ENCODE results near the gene MOCS1. TPM values are rescaled to one million over a fixed set of nuclear protein-coding genes. Genes with fewer than 3 reads are reported as not detected.

Gene MOCS1
- polyA plus RNA-seq, 3 donors = 0.05 to 0.26 (median 0.12) TPM

GRCh38 chr6:39918831-39919230 lies 15.4 kb downstream of the MOCS1 start:
- no peaks in the 10 kb centered on the region for H3K79me2 ChIP-seq (ENCODE audit: insufficient read depth, low read length)
- H3K27me3 ChIP-seq (ENCODE audit: control insufficient read depth in 2 of 2, insufficient read depth in 2 of 2, low read length in 2 of 2) = no peaks in the 10 kb centered on the region
- Mint-ChIP-seq H3K4me1 (no peaks in the 10 kb centered on the region), H3K4me3 (no peak overlapping the region), H3K27me3 (ENCODE audit: low read depth in 3 of 3) (peaks cover 0 to 2% (median 0%) of the 10 kb centered on the region in 3 donors), H3K9me3 (peaks cover 3 to 13% (median 7%) of the 10 kb centered on the region in 7 donors), H3K36me3 (no peaks in the 10 kb centered on the region), H3K27ac (no peak overlapping the region)
- TF ChIP-seq CTCF (IDR thresholded peaks at IDR 0.05) = no peak
- H4K20me1 ChIP-seq (ENCODE audit: insufficient read depth, low read length) = no peaks in the 10 kb centered on the region
- no peak for DNase-seq
- peaks cover 0 to 14% of the 10 kb centered on the region in 2 donors for H3K9me3 ChIP-seq (replicated peaks in 1 of 2; ENCODE audit: control insufficient read depth in 1 of 2, insufficient read depth in 1 of 2, low read length in 2 of 2)
- WGBS (ENCODE audit: insufficient coverage) = 100% methylated on average over 1 of the region's 5 CpGs
- H3K9ac ChIP-seq (ENCODE audit: insufficient read depth, low read length, poor library complexity, severe bottlenecking) = no peak overlapping the region
- H2AFZ ChIP-seq (ENCODE audit: insufficient read depth, low read depth, low read length, poor library complexity, severe bottlenecking) = no peak overlapping the region
- no peaks in the 10 kb centered on the region for H3K4me1 ChIP-seq (ENCODE audit: control insufficient read depth in 1 of 2, insufficient read depth in 2 of 2, low read length in 2 of 2)
- no peaks in the 10 kb centered on the region for H3K36me3 ChIP-seq (replicated peaks in 1 of 2; ENCODE audit: control insufficient read depth in 1 of 2, insufficient read depth in 2 of 2, low read length in 2 of 2)
- H3K27ac ChIP-seq (ENCODE audit: low read depth in 1 of 2, low read length in 2 of 2) = no peak overlapping the region
- intact Hi-C loops (cut with micrococcal nuclease) = no loop called here
- no peak overlapping the region for H3K4me2 ChIP-seq (replicated peaks; ENCODE audit: extremely low read depth, low read length, poor library complexity, severe bottlenecking)
- H3K4me3 ChIP-seq (replicated peaks in 1 of 3; ENCODE audit: low read depth in 2 of 3, low read length in 3 of 3) = no peak overlapping the region

GRCh38 chr6:39917981-39918380 lies 16.3 kb downstream of the MOCS1 start:
- intact Hi-C loops (cut with micrococcal nuclease) = no loop called here
- H3K27ac Mint-ChIP-seq = no peak overlapping the region
- no peak overlapping the region for H2AFZ ChIP-seq (ENCODE audit: insufficient read depth, low read depth, low read length, poor library complexity, severe bottlenecking)
- H3K4me1 Mint-ChIP-seq = no peaks in the 10 kb centered on the region
- no peaks in the 10 kb centered on the region for H3K79me2 ChIP-seq (ENCODE audit: insufficient read depth, low read length)
- peaks cover 0 to 14% of the 10 kb centered on the region in 2 donors for H3K9me3 ChIP-seq (replicated peaks in 1 of 2; ENCODE audit: control insufficient read depth in 1 of 2, insufficient read depth in 1 of 2, low read length in 2 of 2)
- no peak for DNase-seq
- H3K9me3 Mint-ChIP-seq = peaks cover 4 to 13% (median 8%) of the 10 kb centered on the region in 7 donors
- no peak overlapping the region for H3K9ac ChIP-seq (ENCODE audit: insufficient read depth, low read length, poor library complexity, severe bottlenecking)
- no peaks in the 10 kb centered on the region for H4K20me1 ChIP-seq (ENCODE audit: insufficient read depth, low read length)
- WGBS (ENCODE audit: insufficient coverage) = 100% methylated on average over 2 of the region's 3 CpGs
- no peak overlapping the region for H3K27ac ChIP-seq (ENCODE audit: low read depth in 1 of 2, low read length in 2 of 2)
- peaks cover 0 to 2% (median 0%) of the 10 kb centered on the region in 3 donors for H3K27me3 Mint-ChIP-seq (ENCODE audit: low read depth in 3 of 3)
- TF ChIP-seq CTCF (IDR thresholded peaks at IDR 0.05) = no peak
- H3K27me3 ChIP-seq (ENCODE audit: control insufficient read depth in 2 of 2, insufficient read depth in 2 of 2, low read length in 2 of 2) = no peaks in the 10 kb centered on the region
- no peak overlapping the region for H3K4me2 ChIP-seq (replicated peaks; ENCODE audit: extremely low read depth, low read length, poor library complexity, severe bottlenecking)
- no peak overlapping the region for H3K4me3 Mint-ChIP-seq
- H3K4me3 ChIP-seq (replicated peaks in 1 of 3; ENCODE audit: low read depth in 2 of 3, low read length in 3 of 3) = no peak overlapping the region
- H3K4me1 ChIP-seq (ENCODE audit: control insufficient read depth in 1 of 2, insufficient read depth in 2 of 2, low read length in 2 of 2) = no peaks in the 10 kb centered on the region
- H3K36me3 Mint-ChIP-seq = no peaks in the 10 kb centered on the region
- no peaks in the 10 kb centered on the region for H3K36me3 ChIP-seq (replicated peaks in 1 of 2; ENCODE audit: control insufficient read depth in 1 of 2, insufficient read depth in 2 of 2, low read length in 2 of 2)
